Stimulated activated naive CD8-positive, alpha-beta T cell treated with anti-CD3 and anti-CD28 coated beads, Interleukin-15, Interleukin-2, amounts not matched to agents 100 U/mL and 50 U/mL, for 24 hours (primary cell): ENCODE data around the gene LMAN2L.
A peak's percentile ranks its signal among the peaks of the same experiment; 100 is the strongest.

ENCODE experiments used
- ATAC-seq: fragments of 150-1000 bp; cut with Tn5 transposase; one replicate; pipeline ENCODE4 v1.10.0; 2021
- DNase-seq: peaks from one replicate; pipeline ENCODE4 v3.0.0; 2021

The LMAN2L gene

DNA sequence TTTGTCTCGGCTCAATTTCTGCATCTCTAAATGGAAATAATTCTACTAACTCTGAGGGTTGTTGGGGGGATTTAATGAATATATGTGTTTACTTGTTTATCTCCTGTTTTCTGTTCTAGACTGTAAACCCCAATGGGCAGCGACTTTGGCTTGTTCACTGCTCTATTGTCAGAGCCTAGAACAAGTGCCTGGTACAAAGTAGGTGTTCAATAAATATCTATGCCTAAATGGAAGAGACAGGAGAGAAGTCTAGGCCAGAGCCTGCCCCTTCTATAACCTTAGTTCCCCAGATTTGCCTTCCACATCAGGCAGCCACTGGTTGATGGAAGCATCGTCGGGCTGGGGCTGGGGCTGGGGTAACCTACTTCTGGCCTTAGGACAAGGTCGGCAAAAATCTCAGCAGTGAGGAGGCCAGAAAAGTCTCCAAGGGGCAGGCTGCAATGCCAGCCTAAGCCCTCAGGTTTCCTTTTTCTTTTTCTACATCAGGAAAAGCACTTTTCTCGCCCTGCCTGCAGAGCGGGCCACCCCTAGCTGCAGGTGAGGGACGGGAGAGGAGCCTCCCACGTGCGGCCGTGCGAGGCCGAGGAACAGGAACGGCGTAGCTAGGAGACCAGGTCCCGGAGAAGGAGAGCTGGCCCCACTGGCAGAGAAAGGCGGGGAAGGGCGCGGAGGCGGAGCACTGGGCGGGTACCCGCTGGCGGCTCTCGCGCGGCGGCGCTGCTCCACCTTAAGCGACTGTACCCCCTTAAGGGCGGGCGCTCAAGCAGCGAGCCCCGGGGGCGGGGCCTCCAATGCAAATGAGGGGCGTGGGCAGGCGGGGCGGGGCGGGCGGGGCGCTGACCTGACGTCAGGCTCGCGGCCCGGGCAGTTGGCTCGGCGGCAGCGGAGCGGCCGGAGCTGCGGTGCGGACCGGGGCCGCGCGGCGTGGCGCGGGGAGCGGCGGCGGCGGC is 20.4 kb upstream of the LMAN2L start, which contains the start of gene CNNM4:
CNNM4 (plus strand) TSS at position 867 of the 950 bp plus-strand sequence. CDS start 98 bp downstream, outside the sequence.
- DNase-seq: peak; percentile 93
- ATAC-seq: peak; percentile 96

DNA sequence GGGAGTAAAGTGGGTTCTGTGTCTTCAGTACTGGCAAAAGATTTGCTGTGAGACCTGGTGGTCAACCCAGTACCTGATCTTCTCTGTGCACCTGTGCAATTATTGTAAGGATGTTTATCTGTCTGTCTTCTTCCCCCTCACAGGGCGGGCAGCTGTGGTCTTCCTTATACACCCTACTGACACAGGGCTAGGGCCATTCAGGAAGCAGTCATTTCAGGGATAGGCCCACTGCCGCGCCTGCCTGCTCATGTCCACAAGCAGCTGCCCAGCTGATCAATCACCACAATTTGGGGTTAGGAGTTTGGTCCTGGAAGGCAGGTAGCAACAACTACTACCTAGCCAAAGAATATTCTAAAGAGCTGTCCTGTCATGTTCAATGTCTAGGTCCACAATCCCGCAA is 19.7 kb upstream of the LMAN2L start:
- DNase-seq (no peak), ATAC-seq (no peak)

GRCh38 chr2:96758987-96759386 is 19.1 kb upstream of the LMAN2L start:
- DNase-seq: no peak
- no peak for ATAC-seq

- DNase-seq (no peak), ATAC-seq (no peak)
Measured at GRCh38 chr2:96757477-96757860, 17.6 kb upstream of the LMAN2L start.

DNA sequence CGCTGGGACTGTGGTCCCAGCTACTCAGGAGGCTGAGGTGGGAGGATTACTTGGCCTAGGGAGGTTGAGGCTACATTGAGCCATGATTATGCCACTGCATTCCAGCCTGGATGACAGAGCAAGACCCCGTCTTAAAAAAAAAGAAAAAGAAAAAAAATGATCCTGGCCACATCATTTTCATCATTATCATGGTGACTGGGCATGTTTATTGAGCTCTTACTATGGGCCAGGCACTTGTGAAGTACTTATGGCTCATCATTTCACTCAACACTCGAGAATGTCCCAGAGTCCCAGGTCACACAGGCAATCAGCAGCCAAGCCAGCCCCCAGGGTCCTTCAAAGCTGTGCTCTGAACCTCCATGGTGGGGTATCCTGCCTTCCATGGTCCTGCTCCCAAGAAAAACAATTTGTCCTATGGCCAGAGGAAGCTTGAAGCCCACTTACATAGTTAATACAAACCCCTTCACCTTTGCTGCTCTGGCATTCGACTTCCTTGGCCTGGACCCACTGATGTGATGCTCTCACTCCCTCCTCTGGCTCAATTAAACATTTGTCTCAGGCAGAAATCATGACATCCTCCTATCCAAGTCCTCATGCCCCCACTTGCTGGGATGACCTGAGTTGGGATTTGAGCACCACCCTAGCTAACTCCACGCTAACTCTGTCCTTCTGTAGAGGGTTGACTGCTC is 17.1 kb upstream of the LMAN2L start:
- ATAC-seq: no peak
- DNase-seq: no peak

GRCh38 chr2:96754317-96754716 is 14.5 kb upstream of the LMAN2L start:
- ATAC-seq (no peak), DNase-seq (no peak)

GRCh38 chr2:96753661-96754282 is 13.9 kb upstream of the LMAN2L start:
- no peak for DNase-seq
- no peak for ATAC-seq

GRCh38 chr2:96751800-96752199 is 11.9 kb upstream of the LMAN2L start:
- ATAC-seq (no peak), DNase-seq (no peak)

DNA sequence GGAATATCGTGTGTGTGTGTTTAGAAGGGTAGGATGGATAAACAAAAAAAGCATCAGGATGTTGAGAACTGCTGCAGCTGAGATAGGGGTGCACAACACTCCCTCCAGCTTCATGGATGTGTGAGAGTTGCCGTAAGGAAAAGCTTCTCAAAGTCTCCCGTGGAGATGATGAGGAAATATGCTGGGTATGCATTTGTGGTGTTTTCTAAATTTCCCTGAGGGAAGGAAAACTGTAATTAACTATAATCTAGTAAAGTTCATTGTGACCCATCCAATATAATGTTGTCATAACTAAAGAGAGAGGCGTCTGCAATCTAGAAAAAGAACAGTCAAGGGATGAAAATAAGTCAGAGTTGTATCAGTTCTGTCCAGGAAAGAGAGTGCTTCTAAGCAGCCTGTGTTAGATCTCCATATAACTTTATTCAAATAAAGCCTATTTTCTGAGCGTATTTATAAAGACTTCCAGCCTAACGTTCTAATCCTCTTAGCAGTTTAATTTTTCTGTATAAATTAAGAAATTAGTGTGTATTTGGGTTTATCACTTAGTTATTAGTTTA is 7.3 kb upstream of the LMAN2L start:
- DNase-seq (no peak), ATAC-seq (no peak)

GRCh38 chr2:96739076-96739632 is 710 bp downstream of the LMAN2L start:
- ATAC-seq: no peak
- DNase-seq: no peak

GRCh38 chr2:96737831-96738230 is 2.0 kb downstream of the LMAN2L start:
- ATAC-seq (no peak), DNase-seq (no peak)

DNA sequence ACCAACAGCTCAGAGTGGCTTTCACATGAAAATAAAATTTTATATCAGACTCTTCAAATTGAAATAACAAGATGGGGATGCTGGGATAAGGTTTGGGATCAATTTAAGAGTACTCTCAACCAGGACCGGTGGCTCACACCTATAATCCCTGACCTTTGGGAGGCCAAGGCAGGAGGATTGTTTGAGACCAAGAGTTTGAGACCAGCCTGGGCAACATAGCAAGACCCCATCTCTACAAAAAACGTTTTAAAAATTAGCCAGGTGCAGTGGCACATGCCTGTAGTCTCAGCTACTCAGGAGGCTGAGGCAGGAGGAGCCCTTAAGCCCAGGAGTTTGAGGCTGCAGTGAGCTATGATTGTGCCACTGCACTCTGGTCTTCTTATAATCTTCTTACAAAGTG is 2.6 kb downstream of the LMAN2L start:
- DNase-seq (no peak), ATAC-seq (no peak)

GRCh38 chr2:96734880-96735583 is 4.8 kb downstream of the LMAN2L start:
- no peak for ATAC-seq

DNA sequence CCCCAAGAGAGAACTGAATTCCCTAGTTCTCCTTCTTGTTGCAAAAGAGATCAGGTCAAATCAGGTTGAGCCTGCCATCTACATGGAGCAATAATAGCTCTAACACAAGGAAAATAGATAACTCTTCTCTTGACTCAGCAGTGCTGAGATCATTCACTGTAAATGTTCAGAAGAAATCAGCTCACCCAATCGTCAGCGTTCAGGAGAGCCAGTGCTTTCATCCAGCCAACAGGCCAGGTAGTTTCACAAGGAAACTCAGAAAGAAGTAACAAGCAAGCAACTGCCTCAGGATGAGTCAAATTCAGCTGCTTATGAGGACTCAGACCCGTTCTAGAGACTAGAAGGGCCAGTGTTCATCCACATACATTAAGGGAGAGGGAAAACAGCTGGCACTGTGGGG is 5.9 kb downstream of the LMAN2L start:
- DNase-seq (no peak), ATAC-seq (no peak)

More at GRCh38 chr2:96734880-96735583, 4.8 kb downstream of the LMAN2L start:
- no peak for DNase-seq

DNA sequence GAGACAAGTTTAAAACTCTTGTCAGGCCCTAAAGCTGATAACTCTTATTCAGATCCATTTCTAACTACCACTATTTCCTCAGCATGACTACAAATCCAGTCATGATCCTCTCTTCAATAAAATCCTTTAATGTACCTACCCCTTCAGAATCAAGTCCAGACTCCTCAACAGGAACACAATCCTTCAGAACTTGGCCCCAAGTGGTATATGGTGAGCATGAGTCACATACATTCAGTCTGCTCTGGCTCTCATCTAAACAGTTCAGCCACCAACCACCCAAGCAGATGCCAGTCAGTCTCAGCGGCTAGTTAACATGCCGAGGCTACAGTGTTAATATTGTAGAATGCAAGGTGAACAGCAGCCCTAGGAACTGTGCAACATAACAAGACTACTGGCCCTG is 9.7 kb downstream of the LMAN2L start:
- ATAC-seq (no peak), DNase-seq (no peak)

GRCh38 chr2:96729748-96730147 is 10.1 kb downstream of the LMAN2L start:
- ATAC-seq (no peak), DNase-seq (no peak)

DNA sequence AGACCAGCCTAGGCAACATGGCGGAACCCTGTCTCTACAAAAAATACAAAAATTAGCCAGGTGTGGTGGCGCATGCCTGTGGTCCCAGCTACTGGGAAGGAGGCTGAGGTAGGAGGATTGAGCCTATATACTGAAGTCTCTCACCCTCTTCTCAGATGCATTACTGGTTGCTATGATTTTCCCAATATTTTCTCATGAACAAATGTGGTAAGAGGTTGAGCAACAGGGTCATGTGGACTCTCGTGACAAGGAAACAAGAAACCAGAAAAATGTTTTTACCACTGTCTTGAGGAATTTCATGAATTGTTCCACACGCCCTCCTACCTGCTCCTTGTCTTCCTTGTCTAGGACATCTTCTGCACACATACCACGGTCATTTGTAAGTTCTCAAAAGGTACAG is 12.4 kb downstream of the LMAN2L start:
- no peak for DNase-seq
- ATAC-seq: no peak

DNA sequence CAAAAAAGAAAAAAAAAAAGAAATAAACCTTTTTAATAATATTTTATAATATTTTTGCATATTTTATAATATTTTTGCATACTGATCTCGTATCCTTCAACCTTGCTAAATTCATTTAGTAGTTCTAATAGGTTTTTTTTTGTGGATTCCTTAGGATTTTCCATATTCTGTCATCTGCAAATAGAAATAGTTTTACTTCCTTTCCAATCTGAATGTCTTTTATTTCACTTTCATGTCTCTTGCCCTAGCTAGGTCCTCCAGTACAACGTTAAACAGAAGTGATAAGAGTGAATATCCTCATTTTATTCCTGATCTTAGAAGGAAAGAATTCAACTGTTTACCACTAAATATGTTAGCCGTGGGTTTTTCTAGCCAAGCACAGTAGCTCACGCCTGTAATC is 13.7 kb downstream of the LMAN2L start:
- no peak for ATAC-seq
- DNase-seq: no peak

DNA sequence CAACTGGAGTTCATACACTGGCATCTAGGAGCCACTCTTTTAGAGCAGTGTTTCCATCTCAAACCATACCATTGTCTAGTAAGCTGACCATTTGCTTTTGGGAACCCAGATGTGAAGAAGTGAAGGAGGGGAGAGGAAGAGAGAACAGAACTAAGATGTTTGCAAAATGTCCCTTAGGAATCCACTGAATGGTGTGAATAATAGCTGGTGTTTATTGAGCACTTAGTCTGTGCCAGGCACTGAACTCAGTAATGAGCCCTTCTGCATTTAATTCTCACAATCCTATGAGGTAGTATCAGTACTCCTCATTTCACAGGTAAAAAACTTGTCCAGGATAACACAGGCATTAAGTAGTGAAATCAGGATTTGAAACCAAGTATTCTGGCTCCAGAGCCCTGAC is 23.5 kb downstream of the LMAN2L start:
- ATAC-seq (no peak), DNase-seq (no peak)

GRCh38 chr2:96715658-96716057 is 24.2 kb downstream of the LMAN2L start:
- no peak for ATAC-seq
- DNase-seq: no peak

GRCh38 chr2:96710985-96711384 is 28.9 kb downstream of the LMAN2L start:
- DNase-seq: no peak

More at GRCh38 chr2:96710985-96711384, 28.9 kb downstream of the LMAN2L start:
- ATAC-seq: no peak
